CD8-positive, alpha-beta memory T cell (primary cell): ENCODE measurements around the gene VANGL2. TPM values are rescaled to one million over a fixed set of nuclear protein-coding genes. Genes with fewer than 3 reads are reported as not detected.

Source experiments
- CTCF ChIA-PET: fragments of 350-600 bp; sonication (Branson Sonifier 250); formaldehyde crosslinking; loops from one replicate; lab custom pipeline; 2021; ENCODE audit warnings: antibody characterized with exemption; lab: Charles Lee
- POLR2A ChIA-PET: fragments of 350-600 bp; sonication (Branson Sonifier 250); formaldehyde crosslinking; loops from one replicate; lab custom pipeline; 2021; ENCODE audit warnings: antibody characterized with exemption; lab: Charles Lee
- DNase-seq, 5 donors: peaks; one replicate each; pipeline versions ENCODE4 v3.0.0 to v3.0.0-alpha.2; 2020 to 2022; ENCODE audit warnings: mixed read lengths in 1 of 5
- H3K27ac ChIP-seq: one replicate; pipeline ENCODE4 v1.7.0; 2013; ENCODE audit warnings: low read depth, mild to moderate bottlenecking, low read length, moderate library complexity
- H3K27me3 ChIP-seq: 2 replicates; pipeline ENCODE4 v1.7.0; 2013; ENCODE audit warnings: low read length, mild to moderate bottlenecking; ENCODE audit not compliant: insufficient read depth, poor library complexity, severe bottlenecking
- H3K36me3 ChIP-seq: 2 replicates; pipeline ENCODE4 v1.7.0; 2013; ENCODE audit warnings: mild to moderate bottlenecking, low read length, moderate library complexity; ENCODE audit not compliant: insufficient read depth
- H3K4me1 ChIP-seq: 2 replicates; pipeline ENCODE4 v1.7.0; 2013; ENCODE audit warnings: mild to moderate bottlenecking, low read length, moderate library complexity; ENCODE audit not compliant: insufficient read depth
- H3K4me3 ChIP-seq: 2 replicates; pipeline ENCODE4 v1.7.0; 2013; ENCODE audit warnings: mild to moderate bottlenecking, low read length
- H3K9me3 ChIP-seq: 2 replicates; pipeline ENCODE4 v1.7.0; 2013; ENCODE audit warnings: mild to moderate bottlenecking, low read length
- H3K27ac Mint-ChIP-seq, 8 donors: one replicate each; pipeline ENCODE4 v1.8.0; 2020 to 2021; ENCODE audit warnings: mixed read lengths in 8 of 8, mild to moderate bottlenecking in 6 of 8, inconsistent platforms in 3 of 8, moderate library complexity in 3 of 8
- H3K27me3 Mint-ChIP-seq, 2 donors: one replicate each; pipeline ENCODE4 v1.8.0; 2020 to 2021; ENCODE audit warnings: mixed read lengths in 2 of 2, mild to moderate bottlenecking in 1 of 2, moderate library complexity in 1 of 2
- H3K36me3 Mint-ChIP-seq, 3 donors: one replicate each; pipeline ENCODE4 v1.8.0; 2020 to 2021; ENCODE audit warnings: mixed read lengths in 3 of 3, inconsistent platforms in 1 of 3, mild to moderate bottlenecking in 1 of 3
- H3K4me1 Mint-ChIP-seq, 3 donors: one replicate each; pipeline ENCODE4 v1.8.0; 2020 to 2021; ENCODE audit warnings: mixed read lengths in 3 of 3, inconsistent platforms in 1 of 3, mild to moderate bottlenecking in 1 of 3
- H3K4me3 Mint-ChIP-seq, 7 donors: one replicate each; pipeline ENCODE4 v1.8.0; 2020 to 2021; ENCODE audit warnings: mixed read lengths in 7 of 7, mild to moderate bottlenecking in 6 of 7, moderate library complexity in 4 of 7, inconsistent platforms in 2 of 7
- H3K9me3 Mint-ChIP-seq, 5 donors: one replicate each; pipeline ENCODE4 v1.8.0; 2020 to 2022; ENCODE audit warnings: mixed read lengths in 5 of 5, mild to moderate bottlenecking in 3 of 5, moderate library complexity in 2 of 5, inconsistent platforms in 1 of 5
- polyA plus RNA-seq: library from polyadenylated mRNA; unstranded; fragments of 300-500 nt; fragmentation: Illumina TruSeq; gene quantifications from one replicate; pipeline ENCODE4 v1.2.3, GENCODE V29; 2021
- total RNA-seq, 2 experiments: library from RNA; stranded (reverse); gene quantifications; one replicate each; pipeline ENCODE4 v1.2.3, GENCODE V29; 2021

VANGL2 gene
- total and polyA plus RNA-seq, 3 experiments from 2014 or later, result 0.04 to 0.07 TPM; not detected in 1

- Mint-ChIP-seq H3K27me3 (no peaks in the 10 kb centered on the region), H3K27ac (peak overlapping the region; percentile 81 to 97 (median 87)), H3K36me3 (no peaks in the 10 kb centered on the region), H3K9me3 (no peaks in the 10 kb centered on the region), H3K4me3 (peak overlapping the region in 2 of 7 donors; percentile 21 to 49), H3K4me1 (peaks cover 56 to 60% (median 56%) of the 10 kb centered on the region in 3 donors)
- peak overlapping the region; percentile 3 for H3K27ac ChIP-seq
- H3K9me3 ChIP-seq, result no peaks in the 10 kb centered on the region
- DNase-seq, result no peak
- POLR2A ChIA-PET, result interaction anchor here (1.0 to 1.4 kb wide), 4 partner anchors 10 to 179 kb away, joined by 3 to 6 read pairs (median 4); no protein-coding TSS in a partner anchor
- no peaks in the 10 kb centered on the region for H3K27me3 ChIP-seq
- peaks cover 56% of the 10 kb centered on the region for H3K4me1 ChIP-seq
- CTCF ChIA-PET, result interaction anchor here (0.8 to 3.9 kb wide), 21 partner anchors 42 to 297 kb away, joined by 3 to 57 read pairs (median 5); no protein-coding TSS in a partner anchor
- H3K4me3 ChIP-seq, result no peak overlapping the region
- H3K36me3 ChIP-seq, result no peaks in the 10 kb centered on the region
Observed at GRCh38 chr1:160428053-160428452, 27.7 kb downstream of the VANGL2 start.

GRCh38 chr1:160428655-160429054, 28.3 kb downstream of the VANGL2 start:
- Histone ChIP-seq H3K4me3 (no peak overlapping the region), H3K4me1 (peaks cover 62% of the 10 kb centered on the region), H3K27ac (no peak overlapping the region), H3K9me3 (no peaks in the 10 kb centered on the region), H3K27me3 (no peaks in the 10 kb centered on the region), H3K36me3 (no peaks in the 10 kb centered on the region)
- ChIA-PET CTCF (interaction anchor here (0.7 to 3.9 kb wide), 24 partner anchors 41 to 296 kb away, joined by 3 to 57 read pairs (median 4); no protein-coding TSS in a partner anchor), POLR2A (interaction anchor here (0.5 to 1.4 kb wide), 6 partner anchors 9 to 178 kb away, joined by 3 to 6 read pairs (median 4); no protein-coding TSS in a partner anchor)
- Mint-ChIP-seq H3K4me1 (peaks cover 62 to 66% (median 62%) of the 10 kb centered on the region in 3 donors), H3K4me3 (peak overlapping the region; percentile 0 to 75 (median 57)), H3K27ac (peak overlapping the region; percentile 69 to 97 (median 87)), H3K36me3 (no peaks in the 10 kb centered on the region), H3K27me3 (no peaks in the 10 kb centered on the region), H3K9me3 (no peaks in the 10 kb centered on the region)
- peak in 3 of 5 donors; percentile 24 to 44 (median 39) for DNase-seq

GRCh38 chr1:160429125-160429561, 28.8 kb downstream of the VANGL2 start:
- peak overlapping the region; percentile 0 to 75 (median 57) for H3K4me3 Mint-ChIP-seq
- peak in 2 of 5 donors; percentile 12 to 18 for DNase-seq
- Histone ChIP-seq H3K36me3 (no peaks in the 10 kb centered on the region), H3K27ac (peak overlapping the region; percentile 40), H3K27me3 (no peaks in the 10 kb centered on the region), H3K4me1 (peaks cover 63% of the 10 kb centered on the region), H3K9me3 (no peaks in the 10 kb centered on the region), H3K4me3 (no peak overlapping the region)
- H3K36me3 Mint-ChIP-seq, result no peaks in the 10 kb centered on the region
- ChIA-PET POLR2A (interaction anchor here (0.6 to 1.4 kb wide), 5 partner anchors 9 to 178 kb away, joined by 3 to 6 read pairs (median 4); no protein-coding TSS in a partner anchor), CTCF (interaction anchor here (0.7 to 3.9 kb wide), 22 partner anchors 15 to 296 kb away, joined by 3 to 57 read pairs (median 4); no protein-coding TSS in a partner anchor)
- H3K9me3 Mint-ChIP-seq, result no peaks in the 10 kb centered on the region
- no peaks in the 10 kb centered on the region for H3K27me3 Mint-ChIP-seq
- peak overlapping the region; percentile 69 to 97 (median 87) for H3K27ac Mint-ChIP-seq
- H3K4me1 Mint-ChIP-seq, result peaks cover 63 to 71% (median 66%) of the 10 kb centered on the region in 3 donors

DNA sequence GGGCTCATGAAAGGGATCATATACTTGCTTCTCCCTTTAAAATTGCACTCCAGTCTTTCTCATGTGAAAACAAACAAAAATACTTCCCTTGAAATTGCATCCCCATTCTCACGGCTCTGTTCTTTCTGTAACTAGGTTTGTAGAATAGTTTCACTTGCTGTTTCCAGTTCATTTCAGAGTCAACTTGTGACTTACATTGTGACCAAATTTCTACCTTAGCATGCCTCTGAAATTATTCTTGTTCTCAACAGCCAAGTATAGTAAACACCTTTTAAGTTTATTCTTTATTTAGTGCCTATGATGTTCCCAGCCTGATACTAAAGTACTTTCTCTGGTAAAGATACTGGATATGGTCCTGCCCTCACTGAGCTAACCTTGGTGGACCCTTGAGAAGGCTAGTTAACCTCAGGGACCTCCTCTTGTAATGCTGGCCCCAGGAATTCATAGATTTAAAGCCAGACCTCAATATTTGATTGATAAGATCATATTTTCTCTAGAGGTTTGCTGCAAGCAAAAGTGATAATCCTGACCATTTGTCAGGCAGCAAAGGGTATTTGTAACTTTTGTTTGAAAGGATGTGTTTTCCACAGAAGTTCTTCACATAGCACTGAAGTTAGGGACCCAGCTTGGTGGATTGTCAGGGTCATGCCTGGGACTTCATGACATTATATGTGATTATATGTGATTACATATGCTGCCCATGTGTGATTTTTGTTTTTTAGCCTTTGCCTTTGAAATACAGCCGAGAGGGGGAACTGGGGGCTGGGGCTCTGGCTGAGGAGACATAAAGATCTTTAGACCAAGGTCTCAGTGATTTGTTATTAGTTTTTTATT, 29.6 kb downstream of the VANGL2 start:
- POLR2A ChIA-PET, result interaction anchor here (1.0 to 1.5 kb wide), 3 partner anchors 90 to 149 kb away, joined by 3 to 4 read pairs (median 3); no protein-coding TSS in a partner anchor
- peaks cover 0 to 2% (median 0%) of the 10 kb centered on the region in 5 donors for H3K9me3 Mint-ChIP-seq
- DNase-seq, result peak in 1 of 5 donors; percentile 11
- Histone ChIP-seq H3K4me1 (peaks cover 63% of the 10 kb centered on the region), H3K36me3 (no peaks in the 10 kb centered on the region), H3K9me3 (no peaks in the 10 kb centered on the region), H3K4me3 (no peak overlapping the region), H3K27ac (peak overlapping the region; percentile 40), H3K27me3 (no peaks in the 10 kb centered on the region)
- H3K36me3 Mint-ChIP-seq, result peaks cover 0 to 3% (median 0%) of the 10 kb centered on the region in 3 donors
- H3K27me3 Mint-ChIP-seq, result no peaks in the 10 kb centered on the region
- peaks cover 68 to 74% (median 74%) of the 10 kb centered on the region in 3 donors for H3K4me1 Mint-ChIP-seq
- peak overlapping the region in 6 of 7 donors; percentile 36 to 75 (median 58) for H3K4me3 Mint-ChIP-seq
- peak overlapping the region; percentile 69 to 97 (median 87) for H3K27ac Mint-ChIP-seq
- CTCF ChIA-PET, result interaction anchor here (1.2 to 3.9 kb wide), 7 partner anchors 14 to 245 kb away, joined by 3 to 57 read pairs (median 5); no protein-coding TSS in a partner anchor

DNA sequence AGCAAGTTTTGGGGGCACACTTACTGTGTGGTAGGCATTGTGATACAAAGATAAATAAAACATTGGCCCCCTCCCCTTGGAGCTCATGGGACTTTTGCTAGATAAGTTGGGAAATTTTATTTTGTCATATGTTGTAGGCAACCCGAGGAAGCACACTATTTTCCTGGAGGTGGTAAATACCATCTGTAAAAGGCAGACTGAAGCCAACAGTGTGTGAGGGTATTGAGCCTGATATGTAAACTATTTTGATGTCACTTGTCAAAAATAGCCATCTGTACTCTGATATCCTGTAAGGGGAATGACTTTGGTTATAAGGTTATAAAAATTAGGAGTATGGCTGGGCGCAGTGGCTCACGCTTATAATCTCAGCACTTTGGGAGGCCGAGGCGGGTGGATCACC, 30.6 kb downstream of the VANGL2 start:
- no peak overlapping the region for H3K4me3 ChIP-seq
- peaks cover 71 to 78% (median 75%) of the 10 kb centered on the region in 3 donors for H3K4me1 Mint-ChIP-seq
- no peak for DNase-seq
- H3K36me3 ChIP-seq, result no peaks in the 10 kb centered on the region
- no peak overlapping the region for H3K27ac ChIP-seq
- POLR2A ChIA-PET, result interaction anchor here (0.6 to 1.5 kb wide), 2 partner anchors 13 to 142 kb away, joined by 3 to 9 read pairs; no protein-coding TSS in a partner anchor
- peak overlapping the region; percentile 80 to 96 (median 90) for H3K27ac Mint-ChIP-seq
- H3K27me3 ChIP-seq, result no peaks in the 10 kb centered on the region
- CTCF ChIA-PET, result interaction anchor here (3.0 to 3.9 kb wide), 2 partner anchors 113 to 177 kb away, joined by 15 to 57 read pairs; no protein-coding TSS in a partner anchor
- H3K4me1 ChIP-seq, result peaks cover 63% of the 10 kb centered on the region
- no peaks in the 10 kb centered on the region for H3K9me3 ChIP-seq
- H3K9me3 Mint-ChIP-seq, result peaks cover 0 to 2% (median 0%) of the 10 kb centered on the region in 5 donors
- H3K4me3 Mint-ChIP-seq, result peak overlapping the region in 3 of 7 donors; percentile 7 to 49 (median 26)
- H3K36me3 Mint-ChIP-seq, result peaks cover 0 to 4% (median 0%) of the 10 kb centered on the region in 3 donors
- H3K27me3 Mint-ChIP-seq, result no peaks in the 10 kb centered on the region

DNA sequence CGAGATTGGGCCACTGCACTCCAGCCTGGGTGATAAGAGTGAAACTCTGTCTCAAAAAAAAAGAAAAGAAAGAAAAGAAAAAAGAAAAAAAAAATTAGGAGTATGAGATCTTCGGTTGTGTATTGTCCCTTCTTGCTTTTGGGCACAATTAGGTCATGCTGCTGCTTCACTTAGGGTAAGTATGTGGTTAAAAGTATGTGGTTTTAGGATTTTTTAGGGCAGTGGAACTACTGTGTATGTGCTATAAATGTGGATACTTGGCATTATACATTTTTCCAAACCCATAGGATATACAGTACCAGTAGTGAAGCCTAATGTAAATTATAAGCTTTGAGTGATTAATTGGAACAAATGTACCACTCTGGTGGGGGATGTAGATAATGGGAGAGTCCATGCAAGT, 31.2 kb downstream of the VANGL2 start:
- no peak overlapping the region for H3K27ac ChIP-seq
- H3K27ac Mint-ChIP-seq, result peak overlapping the region; percentile 80 to 96 (median 87)
- CTCF ChIA-PET, result interaction anchor here (3.9 kb wide), 1 partner anchor 176 kb away, joined by 57 read pairs; no protein-coding TSS in a partner anchor

DNA sequence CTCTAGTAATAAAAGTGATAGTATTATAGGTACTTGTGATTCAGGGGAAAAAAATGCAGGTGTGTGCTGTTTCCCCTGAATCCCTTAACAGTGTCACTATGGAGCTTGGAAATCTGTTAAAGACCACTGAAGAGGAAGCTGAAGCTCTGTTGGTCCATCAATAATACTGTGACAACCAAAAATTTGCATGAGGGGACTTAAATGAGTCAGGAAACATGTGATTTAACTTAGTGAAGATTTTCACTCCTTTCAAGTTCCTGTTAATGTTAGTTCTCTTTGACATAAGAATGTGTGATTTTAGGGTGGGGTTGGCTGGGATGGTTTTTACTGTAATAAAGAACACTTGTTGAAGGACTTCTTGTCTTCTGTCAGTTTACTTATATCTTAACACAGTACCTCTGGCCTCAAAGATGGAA, 32.0 kb downstream of the VANGL2 start:
- ChIA-PET CTCF (interaction anchor here (0.9 kb wide), 1 partner anchor 66 kb away, joined by 3 read pairs; no protein-coding TSS in a partner anchor), POLR2A (interaction anchor here (0.5 to 1.1 kb wide), 4 partner anchors 11 to 208 kb away, joined by 3 read pairs; no protein-coding TSS in a partner anchor)
- Mint-ChIP-seq H3K27me3 (no peaks in the 10 kb centered on the region), H3K9me3 (peaks cover 0 to 2% (median 0%) of the 10 kb centered on the region in 5 donors), H3K4me3 (peak overlapping the region; percentile 17 to 76 (median 57)), H3K36me3 (peaks cover 0 to 4% (median 0%) of the 10 kb centered on the region in 3 donors), H3K27ac (peak overlapping the region; percentile 80 to 96 (median 94)), H3K4me1 (peaks cover 79 to 92% (median 82%) of the 10 kb centered on the region in 3 donors)
- Histone ChIP-seq H3K27ac (peak overlapping the region; percentile 30), H3K4me3 (no peak overlapping the region), H3K4me1 (peaks cover 65% of the 10 kb centered on the region), H3K36me3 (no peaks in the 10 kb centered on the region), H3K9me3 (no peaks in the 10 kb centered on the region), H3K27me3 (no peaks in the 10 kb centered on the region)
- peak in 1 of 5 donors; percentile 53 for DNase-seq

More for the DNA sequence above, 31.2 kb downstream of the VANGL2 start:
- POLR2A ChIA-PET, result interaction anchor here (0.6 to 1.5 kb wide), 3 partner anchors 12 to 141 kb away, joined by 3 to 9 read pairs (median 3); no protein-coding TSS in a partner anchor
- no peaks in the 10 kb centered on the region for H3K27me3 ChIP-seq
- no peak overlapping the region for H3K4me3 ChIP-seq
- DNase-seq, result no peak
- Mint-ChIP-seq H3K4me3 (peak overlapping the region in 5 of 7 donors; percentile 9 to 75 (median 26)), H3K4me1 (peaks cover 72 to 84% (median 77%) of the 10 kb centered on the region in 3 donors), H3K27me3 (no peaks in the 10 kb centered on the region), H3K36me3 (peaks cover 0 to 4% (median 0%) of the 10 kb centered on the region in 3 donors), H3K9me3 (peaks cover 0 to 2% (median 0%) of the 10 kb centered on the region in 5 donors)
- H3K36me3 ChIP-seq, result no peaks in the 10 kb centered on the region
- no peaks in the 10 kb centered on the region for H3K9me3 ChIP-seq
- peaks cover 63% of the 10 kb centered on the region for H3K4me1 ChIP-seq
